Measurements from ENCODE around the gene ZGLP1.
A peak's percentile ranks its signal among the peaks of the same experiment; 100 is the strongest.

ZGLP1 gene

GRCh38 chr19:10277795-10278589 is 31.6 kb downstream of the ZGLP1 start:
- no peak for DNase-seq (ENCODE audit: low spot score)

- DNase-seq (ENCODE audit: low spot score), result no peak
Measured at GRCh38 chr19:10274589-10274988, 35.0 kb downstream of the ZGLP1 start.

- DNase-seq (ENCODE audit: low spot score), result no peak
Measured at GRCh38 chr19:10271543-10272086, 38.0 kb downstream of the ZGLP1 start.

GRCh38 chr19:10270616-10271394 is 38.8 kb downstream of the ZGLP1 start, which contains the start of gene ICAM1:
Gene ICAM1, plus strand, starts transcription at chr19:10271120. Its CDS starts 40 bp downstream, at chr19:10271160.
- peak; percentile 67 for DNase-seq (ENCODE audit: low spot score)

GRCh38 chr19:10270180-10270615 is 39.4 kb downstream of the ZGLP1 start:
- no peak for DNase-seq (ENCODE audit: low spot score)

GRCh38 chr19:10269333-10270179 is 40.1 kb downstream of the ZGLP1 start:
- DNase-seq (ENCODE audit: low spot score), result peak; percentile 89

- no peak for DNase-seq (ENCODE audit: low spot score)
Measured at GRCh38 chr19:10268071-10268470, 41.5 kb downstream of the ZGLP1 start.

- no peak for DNase-seq (ENCODE audit: low spot score)
Measured at GRCh38 chr19:10266706-10267105, 42.9 kb downstream of the ZGLP1 start.

- DNase-seq (ENCODE audit: low spot score), result no peak
Measured at GRCh38 chr19:10262771-10263170, 46.8 kb downstream of the ZGLP1 start.

- no peak for DNase-seq (ENCODE audit: low spot score)
Measured at GRCh38 chr19:10260141-10260584, 49.5 kb downstream of the ZGLP1 start.

- DNase-seq (ENCODE audit: low spot score), result peak; percentile 88
Measured at GRCh38 chr19:10259162-10259905, 50.3 kb downstream of the ZGLP1 start.

- DNase-seq (ENCODE audit: low spot score), result no peak
Measured at GRCh38 chr19:10258080-10258710, 51.4 kb downstream of the ZGLP1 start.

- DNase-seq (ENCODE audit: low spot score), result no peak
Measured at GRCh38 chr19:10256970-10257615, 52.5 kb downstream of the ZGLP1 start.

GRCh38 chr19:10256551-10256950 is 53.1 kb downstream of the ZGLP1 start:
- DNase-seq (ENCODE audit: low spot score), result no peak

GRCh38 chr19:10255358-10255757 is 54.3 kb downstream of the ZGLP1 start:
- DNase-seq (ENCODE audit: low spot score), result no peak

Data from ecto neural progenitor cell (in vitro differentiated cells).